GM21576 (cell line): ENCODE results near the gene SPSB1.
"Not testable (repeated sequence)": the region's sequence is repeated elsewhere in the genome, so short reads cannot be mapped to it uniquely, and the experiment has no call there.

ENCODE experiments used
- ATAC-seq: cut with Tn5 transposase; IDR thresholded peaks from one replicate; pipeline ENCODE4 v1.9.1; 2021; ENCODE audit warnings: mild to moderate bottlenecking, moderate library complexity; ENCODE audit not compliant: unreplicated experiment

SPSB1 gene

DNA sequence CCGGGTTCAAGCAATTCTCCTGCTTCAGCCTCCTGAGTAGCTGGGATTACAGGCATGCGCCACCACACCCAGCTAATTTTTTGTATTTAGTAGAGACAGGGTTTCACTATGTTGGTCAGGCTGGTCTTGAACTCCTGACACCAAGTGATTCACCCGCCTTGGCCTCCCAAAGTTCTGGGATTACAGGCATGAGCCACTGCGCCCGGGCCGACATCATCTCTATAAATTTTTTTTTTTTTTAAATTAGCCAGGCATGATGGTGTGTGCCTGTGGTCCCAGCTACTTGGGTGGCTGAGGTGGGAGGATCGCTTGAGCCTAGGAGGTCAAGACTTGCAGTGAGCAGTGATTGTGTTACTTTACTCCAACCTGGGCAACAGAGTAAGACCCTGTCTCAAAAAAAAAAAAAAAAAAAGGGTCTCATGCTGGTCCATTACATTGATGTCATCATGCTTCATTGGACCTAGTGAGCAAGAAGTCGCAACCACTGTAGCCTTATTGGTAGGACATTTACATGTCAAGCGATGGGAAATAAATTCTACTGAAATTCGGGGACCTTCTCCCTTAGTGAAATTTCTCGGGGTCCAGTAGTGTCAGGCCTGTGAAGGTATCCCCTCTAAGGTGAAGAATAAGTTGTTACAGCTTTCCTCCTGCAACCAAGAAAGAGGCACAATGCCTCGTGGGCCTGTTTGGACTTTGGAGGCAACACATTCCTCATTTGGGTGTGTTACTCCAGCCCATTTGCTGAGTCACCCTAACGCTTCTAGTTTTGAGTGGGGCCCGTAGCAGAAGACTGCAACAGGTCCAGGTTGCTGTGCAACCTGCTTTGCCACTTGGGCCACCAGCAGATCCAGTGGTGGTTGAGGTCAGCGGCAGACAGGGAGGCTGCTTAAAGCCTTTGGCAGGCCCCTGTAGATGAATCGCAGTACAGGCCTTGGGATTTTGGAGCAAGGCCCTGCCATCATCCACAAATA, 7.2 kb downstream of the SPSB1 start:
- not testable (repeated sequence) for ATAC-seq

DNA sequence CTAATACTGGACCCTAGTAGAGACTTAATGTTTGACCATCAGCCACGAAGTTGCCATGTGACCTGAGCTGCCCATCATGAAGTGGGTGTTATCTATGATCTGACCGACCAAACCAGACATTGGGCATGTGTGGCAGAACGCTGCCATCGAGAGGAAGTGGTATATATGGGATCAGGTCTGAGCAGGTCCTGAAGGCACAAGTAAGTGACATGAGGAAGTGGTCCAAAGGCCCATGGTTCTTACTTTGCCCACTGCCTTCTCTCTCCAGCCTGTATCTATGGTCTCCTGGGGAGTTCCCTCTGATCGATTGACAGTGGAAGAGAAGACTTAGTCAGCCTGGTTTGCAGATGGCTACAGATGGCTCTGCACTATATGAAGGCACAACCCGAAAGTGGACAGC, 7.9 kb downstream of the SPSB1 start:
- ATAC-seq = no peak

GRCh38 chr1:9302745-9303524, 10.2 kb downstream of the SPSB1 start:
- ATAC-seq = no peak

DNA sequence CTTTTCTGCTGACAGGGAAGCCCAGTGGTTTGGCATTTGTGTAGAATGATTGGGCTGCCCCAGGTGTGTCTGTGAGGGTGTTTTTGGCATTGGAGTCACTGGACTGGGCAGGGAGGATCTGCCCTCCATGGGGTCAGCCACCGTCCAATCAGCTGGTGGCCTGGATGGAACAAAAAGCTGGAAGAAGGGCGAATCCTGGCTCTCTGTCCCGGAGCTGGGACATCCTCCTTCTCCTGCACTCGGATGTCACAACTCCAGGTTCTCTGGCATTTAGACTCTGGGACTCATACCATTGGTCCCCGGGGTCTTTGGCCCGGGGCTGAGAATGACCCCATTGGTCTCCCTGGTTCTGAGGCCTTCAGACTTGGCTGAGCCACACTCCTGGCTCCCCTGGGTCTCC, 11.2 kb downstream of the SPSB1 start:
- no peak for ATAC-seq

DNA sequence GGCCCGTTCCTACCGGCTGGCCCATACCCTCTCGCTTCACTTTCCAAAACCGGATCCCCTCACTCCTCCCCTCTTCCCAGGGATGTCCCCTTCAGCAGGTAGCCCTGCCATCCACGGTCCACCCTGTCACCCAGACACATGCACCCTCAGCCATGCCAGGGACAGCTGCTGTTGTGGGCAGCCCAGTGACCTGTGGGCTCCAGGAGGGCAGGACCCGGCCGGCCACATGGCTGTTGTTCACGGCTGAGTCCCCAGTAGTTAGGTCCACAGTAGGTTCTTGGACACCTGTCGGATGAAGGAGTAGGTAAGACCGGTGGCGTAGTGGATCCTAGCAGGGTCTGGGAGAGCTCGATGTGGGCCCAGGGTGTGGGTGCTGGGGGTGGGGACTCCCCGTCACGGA, 12.5 kb downstream of the SPSB1 start:
- ATAC-seq = no peak

DNA sequence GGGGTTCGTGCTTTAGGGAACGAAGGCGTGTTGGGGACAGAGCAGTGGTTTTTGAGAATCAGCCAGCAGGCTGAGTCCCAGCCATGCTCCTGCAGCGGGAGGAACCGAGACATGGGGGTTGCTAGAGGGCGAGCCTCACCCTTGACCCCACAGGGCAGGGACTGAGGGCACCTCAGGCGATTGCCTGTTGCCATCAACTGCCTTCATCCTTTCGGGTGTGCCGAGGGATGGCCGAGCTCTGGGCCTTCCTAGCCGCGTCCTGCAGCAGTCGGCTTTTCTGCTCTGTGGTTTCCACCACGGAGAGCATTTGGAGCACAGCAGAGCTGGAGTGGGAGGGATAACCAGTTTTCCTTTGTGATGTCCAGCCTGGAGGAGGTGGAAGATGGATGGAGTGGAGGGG, 13.3 kb downstream of the SPSB1 start:
- no peak for ATAC-seq

DNA sequence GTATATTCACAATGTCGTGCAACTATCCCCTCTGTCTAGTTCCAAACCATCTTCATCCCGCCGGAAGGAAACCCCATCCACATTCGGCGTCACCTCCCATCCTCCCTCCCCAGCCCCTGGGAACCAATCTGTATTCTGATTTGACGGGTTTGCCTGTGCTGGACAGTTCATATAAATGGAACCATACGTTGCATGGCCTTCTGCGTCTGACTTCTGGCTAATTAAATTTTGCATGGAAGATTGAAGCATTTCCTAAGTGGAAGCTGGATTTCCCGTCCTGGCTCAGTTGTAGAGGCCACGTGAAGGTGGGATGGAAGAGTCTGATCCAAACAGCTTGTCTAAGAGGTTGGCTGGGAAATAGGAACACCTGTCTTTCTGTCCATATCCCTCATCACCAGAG, 14.6 kb downstream of the SPSB1 start:
- ATAC-seq = no peak

DNA sequence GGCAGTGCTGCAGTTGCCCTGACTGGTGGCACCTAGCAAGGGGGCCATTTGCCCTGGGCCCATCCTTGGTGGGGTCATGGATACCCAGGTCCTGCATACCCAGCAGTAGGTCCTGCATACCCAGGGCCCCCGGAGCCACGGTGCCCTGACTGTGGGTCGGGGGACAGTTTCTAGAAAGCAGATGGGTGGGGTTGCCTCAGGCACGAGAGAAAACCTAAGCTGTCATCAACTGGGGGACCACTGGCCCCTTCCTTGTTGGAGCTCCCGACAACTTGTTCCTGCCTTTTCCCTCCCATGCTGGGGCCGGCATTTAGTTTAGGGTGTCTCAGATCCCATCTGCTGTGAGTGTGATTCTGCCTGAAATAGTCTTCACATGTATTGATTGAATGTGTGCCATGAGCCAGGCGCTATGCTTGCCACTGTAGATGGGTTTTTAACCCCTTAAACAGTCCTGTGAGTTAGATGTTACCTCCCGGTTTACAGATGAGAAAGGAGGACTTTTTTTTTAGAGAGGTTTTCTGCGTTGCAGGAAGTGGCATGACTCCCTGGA, 15.6 kb downstream of the SPSB1 start:
- ATAC-seq = no peak

DNA sequence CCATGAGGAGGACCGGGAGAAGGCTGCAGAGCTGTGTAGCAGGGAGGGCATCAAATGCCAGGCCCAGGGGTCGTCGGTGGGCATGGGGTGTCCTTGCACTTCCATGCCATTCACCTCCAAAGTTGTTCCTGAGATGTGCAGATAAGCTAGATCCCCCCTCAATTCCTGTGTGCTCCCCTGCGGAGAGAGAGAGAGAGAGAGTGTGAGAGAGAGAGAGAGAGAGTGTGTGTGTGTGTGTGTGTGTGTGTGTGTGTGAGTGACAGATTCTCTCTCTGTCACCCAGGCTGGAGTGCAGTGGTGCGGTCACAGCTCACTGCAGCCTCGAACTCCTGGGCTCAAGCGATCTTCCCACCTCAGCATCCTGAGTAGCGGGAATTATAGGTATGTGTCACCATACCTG, 16.4 kb downstream of the SPSB1 start:
- ATAC-seq = no peak

DNA sequence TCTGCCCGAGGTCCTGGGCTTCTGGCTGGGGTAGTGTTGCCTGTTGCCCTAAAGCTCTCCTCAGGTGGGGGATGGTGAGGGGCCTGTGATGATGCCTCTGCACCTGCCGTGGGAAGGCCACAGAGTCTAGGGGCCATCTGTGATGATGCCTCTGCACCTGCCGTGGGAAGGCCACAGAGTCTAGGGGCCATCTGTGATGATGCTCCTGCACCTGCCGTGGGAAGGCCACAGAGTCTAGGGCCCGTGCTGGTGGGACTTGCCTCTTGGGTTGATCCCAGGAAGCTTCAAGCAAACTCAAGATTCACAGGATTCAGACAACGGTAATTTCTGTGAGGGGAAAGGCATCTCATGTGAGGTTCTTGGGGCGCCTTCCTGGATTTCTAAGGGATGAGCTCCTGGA, 17.3 kb downstream of the SPSB1 start:
- no peak for ATAC-seq

- no peak for ATAC-seq
These were observed 18.3 kb downstream of the SPSB1 start for GRCh38 chr1:9311029-9311428.

- no peak for ATAC-seq
These were observed 18.8 kb downstream of the SPSB1 start for GRCh38 chr1:9311479-9311878.

DNA sequence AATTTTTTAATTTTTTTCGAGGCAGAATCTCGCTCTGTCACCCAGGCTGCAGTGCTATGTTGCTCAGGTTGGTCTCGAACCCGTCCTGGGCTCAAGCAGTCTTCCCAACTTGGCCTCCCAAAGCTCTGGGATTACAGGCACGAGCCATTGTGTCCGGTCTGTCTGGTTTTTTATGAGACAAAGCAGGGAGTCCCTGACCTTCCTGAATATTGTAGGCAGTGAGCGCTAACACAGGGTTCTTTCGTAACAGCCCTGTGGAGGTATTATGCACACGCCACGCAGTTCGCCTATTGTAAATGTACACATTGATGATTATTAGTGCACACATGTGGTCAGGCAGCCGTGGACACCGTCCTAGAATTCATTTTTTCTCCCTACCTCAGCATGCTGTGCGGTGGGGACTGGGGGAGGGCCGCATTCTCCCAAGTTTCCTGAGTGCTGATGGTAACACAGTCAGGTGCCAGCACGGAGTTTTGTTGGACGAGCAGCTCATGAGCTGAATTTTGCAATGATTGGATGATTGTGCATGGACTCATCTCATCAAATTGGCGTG, 19.6 kb downstream of the SPSB1 start:
- ATAC-seq = no peak

DNA sequence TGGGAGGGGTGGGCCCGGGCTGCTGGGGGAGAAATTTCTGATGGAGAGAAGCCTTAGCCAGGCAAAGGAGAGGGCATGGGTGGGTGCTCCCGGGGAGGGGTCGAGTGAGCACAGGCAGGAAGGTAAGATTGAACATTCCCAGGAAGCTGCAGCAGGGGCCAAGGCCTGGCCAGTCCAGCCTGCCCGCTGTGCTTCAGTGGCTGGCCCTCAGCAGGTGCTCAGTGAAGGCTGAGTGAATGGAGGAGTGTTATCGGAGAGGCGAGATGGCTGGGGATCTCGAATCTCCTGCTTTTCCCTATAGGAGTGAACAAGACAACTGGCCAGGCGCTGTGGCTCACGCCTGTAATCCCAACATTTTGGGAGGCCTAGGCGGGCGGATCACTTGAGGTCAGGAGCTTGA, 20.9 kb downstream of the SPSB1 start:
- ATAC-seq = no peak

- no peak for ATAC-seq
These were observed 21.4 kb downstream of the SPSB1 start for GRCh38 chr1:9314111-9314510.

DNA sequence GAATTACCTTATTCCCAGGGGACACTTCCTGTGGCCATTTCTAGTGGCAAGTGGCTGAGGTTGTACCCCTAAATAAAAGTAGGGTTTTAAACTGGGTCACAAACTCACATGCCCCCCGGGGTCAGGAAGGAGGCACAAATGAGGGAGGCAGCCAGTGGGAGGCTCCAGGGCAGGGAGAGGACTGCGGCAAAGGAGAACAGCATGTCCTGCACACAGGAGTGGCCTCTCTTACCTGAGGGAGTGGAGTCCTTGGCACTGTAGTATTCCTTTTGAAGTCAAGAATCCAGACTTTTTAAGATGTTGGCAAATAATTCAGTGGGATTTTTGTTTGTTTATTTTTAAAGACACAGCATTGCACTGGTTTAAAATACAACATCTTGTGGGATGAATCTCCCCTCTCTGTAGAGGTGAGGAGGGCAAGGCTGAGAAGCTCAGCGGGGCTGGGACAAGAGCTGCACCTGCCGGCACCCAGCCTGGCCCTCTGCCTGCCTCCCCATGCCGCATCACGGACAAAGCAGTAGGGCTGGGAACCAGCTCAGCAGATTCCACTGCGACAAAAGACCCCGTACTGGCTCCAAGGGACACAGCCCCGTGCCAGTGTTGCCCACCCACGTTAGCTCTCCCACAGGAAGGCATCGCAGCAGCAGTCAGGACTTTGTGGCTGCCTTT, 22.2 kb downstream of the SPSB1 start:
- ATAC-seq = no peak

DNA sequence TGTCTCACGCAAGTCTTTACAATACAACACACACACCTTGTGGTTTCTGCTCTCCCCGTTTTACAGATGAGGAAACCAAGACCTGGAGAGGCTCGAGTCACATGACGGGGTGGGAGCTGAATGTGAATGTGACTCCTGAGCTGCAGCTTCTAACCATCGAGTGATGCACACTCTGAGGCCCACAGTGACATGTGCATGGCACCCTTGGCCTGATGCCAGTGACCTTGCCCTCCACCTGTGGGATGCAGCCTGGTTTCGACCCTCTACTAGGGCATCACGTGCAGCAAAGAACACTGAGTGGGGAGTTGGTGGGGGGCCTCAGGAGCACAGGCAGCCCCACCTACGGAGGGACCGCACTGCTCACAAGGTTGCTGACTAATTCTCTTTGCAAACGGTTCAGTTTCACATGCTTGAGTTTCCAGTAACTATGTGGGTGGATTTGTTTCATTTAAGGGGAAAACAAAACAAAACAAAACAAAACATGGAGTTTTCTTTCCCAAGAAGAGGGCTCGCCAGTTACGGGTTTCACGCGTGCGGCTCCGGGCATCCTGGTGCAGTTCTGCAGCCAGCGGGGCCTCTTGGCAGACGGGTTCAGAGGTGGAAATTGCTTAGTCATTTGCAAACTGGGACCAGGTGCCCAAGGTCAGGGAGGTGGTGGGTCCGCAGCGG, 22.9 kb downstream of the SPSB1 start:
- ATAC-seq = no peak

- no peak for ATAC-seq
These were observed 23.4 kb downstream of the SPSB1 start for GRCh38 chr1:9316080-9316444.

DNA sequence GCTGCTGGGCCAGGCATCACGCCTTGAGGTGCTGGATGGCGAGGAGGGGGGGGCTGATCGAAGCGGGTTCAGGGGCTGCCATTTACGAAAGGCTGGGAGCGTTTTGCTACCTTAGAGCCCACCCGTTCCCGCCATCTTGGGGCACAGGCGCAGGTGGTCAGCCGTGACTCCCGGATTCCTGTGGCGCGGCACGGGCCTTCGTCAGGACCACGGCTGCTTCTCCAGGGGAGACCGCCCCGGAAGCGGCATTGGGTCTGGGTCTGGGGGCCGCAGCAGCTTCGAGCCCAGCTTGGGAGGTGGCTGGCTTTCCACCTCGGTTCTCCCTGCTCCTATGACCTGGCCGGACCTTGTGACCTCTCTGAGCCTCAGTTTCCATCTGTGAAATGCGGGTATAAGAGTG, 23.8 kb downstream of the SPSB1 start:
- no peak for ATAC-seq

DNA sequence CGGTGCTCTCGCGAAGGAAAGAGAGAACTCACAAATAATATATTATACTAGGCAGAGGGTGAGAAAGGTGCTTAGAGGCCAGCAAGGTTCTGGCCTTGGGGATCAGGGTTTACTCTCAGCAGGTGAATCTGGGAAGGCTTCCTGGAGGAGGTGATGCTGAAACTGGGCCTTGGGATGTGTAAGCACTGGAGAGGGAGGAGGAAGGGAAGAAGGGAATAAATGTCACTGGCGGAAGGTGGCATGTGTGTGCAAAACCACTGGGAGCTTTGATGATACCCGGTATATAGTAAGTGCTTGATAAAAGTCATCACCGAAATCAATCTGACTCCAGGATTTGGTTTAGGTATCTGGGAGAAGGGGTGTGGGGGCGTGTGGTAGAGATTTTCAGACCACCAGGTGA, 24.4 kb downstream of the SPSB1 start:
- no peak for ATAC-seq
